Thyroid gland (tissue), 4 donors: ENCODE data around the gene ANKLE2.
"Not testable (repeated sequence)": the region's sequence is repeated elsewhere in the genome, so short reads cannot be mapped to it uniquely, and the experiment has no call there.

ENCODE experiments used
- CTCF ChIP-seq, 6 experiments: fragments of 200-600 bp in 3 of 6; fragments of 450-650 bp in 3 of 6; sonication (generic) in 3 of 6; IDR thresholded peaks; one replicate each; pipeline ENCODE4 v1.5.1; 2016 to 2019; ENCODE audit warnings: antibody characterized with exemption in 6 of 6, mild to moderate bottlenecking in 2 of 6, inconsistent platforms in 1 of 6, moderate library complexity in 1 of 6
- POLR2A ChIP-seq, 2 donors: fragments of 450-650 bp; IDR thresholded peaks; one replicate each; pipeline ENCODE4 v1.6.1; 2017; ENCODE audit warnings: antibody characterized with exemption in 2 of 2, mild to moderate bottlenecking in 2 of 2, moderate library complexity in 1 of 2

GRCh38 chr12:132753670-132754069, 8.0 kb downstream of the ANKLE2 start:
- not testable (repeated sequence) for TF ChIP-seq CTCF, POLR2A (IDR thresholded peaks at IDR 0.05)
